BJ (cell line): ENCODE results near the gene PCED1B. TPM values are rescaled to one million over a fixed set of nuclear protein-coding genes. Genes with fewer than 3 reads are reported as not detected.

Source experiments
- CTCF ChIA-PET: fragments of 350-600 bp; formaldehyde crosslinking; extraction: SDS; loops from one replicate; lab custom pipeline; 2021; ENCODE audit warnings: antibody characterized with exemption, inconsistent platforms; lab: Yijun Ruan, JAX
- POLR2A ChIA-PET: fragments of 300-600 bp; sonication (Branson Sonifier 250); formaldehyde crosslinking; extraction: SDS; loops from one replicate; lab custom pipeline; 2021; ENCODE audit warnings: antibody characterized with exemption; lab: Charles Lee
- DNase-seq: peaks from one replicate; pipeline ENCODE4 v3.0.0-alpha.2; 2011; ENCODE audit warnings: low read depth
- H3K27me3 ChIP-seq: 2 replicates; pipeline ENCODE4 v1.6.0; 2011; ENCODE audit warnings: low read length; ENCODE audit not compliant: control insufficient read depth, insufficient read depth
- H3K36me3 ChIP-seq: 2 replicates; pipeline ENCODE4 v1.5.1; 2011; ENCODE audit warnings: low read length; ENCODE audit not compliant: control insufficient read depth, insufficient read depth
- H3K4me3 ChIP-seq: 2 replicates; pipeline ENCODE4 v1.5.1; 2011; ENCODE audit warnings: low read depth, mild to moderate bottlenecking, control low read depth, low read length
- polyA plus RNA-seq: library from polyadenylated mRNA; depleted of rRNA; stranded (reverse); fragments of >200 nt; gene quantifications from 2 replicates; pipeline ENCODE4 v1.2.3, GENCODE V29; 2011
- TF ChIP-seq, protein P1 (sequence below): IDR thresholded peaks from 2 replicates; pipeline ENCODE4 v1.5.1; 2011; ENCODE audit warnings: low read depth, mild to moderate bottlenecking, control low read depth, inconsistent platforms, low read length, moderate library complexity; ENCODE audit not compliant: insufficient read depth

The PCED1B gene
- polyA plus RNA-seq, 1 experiment, result 7.8 TPM

DNA sequence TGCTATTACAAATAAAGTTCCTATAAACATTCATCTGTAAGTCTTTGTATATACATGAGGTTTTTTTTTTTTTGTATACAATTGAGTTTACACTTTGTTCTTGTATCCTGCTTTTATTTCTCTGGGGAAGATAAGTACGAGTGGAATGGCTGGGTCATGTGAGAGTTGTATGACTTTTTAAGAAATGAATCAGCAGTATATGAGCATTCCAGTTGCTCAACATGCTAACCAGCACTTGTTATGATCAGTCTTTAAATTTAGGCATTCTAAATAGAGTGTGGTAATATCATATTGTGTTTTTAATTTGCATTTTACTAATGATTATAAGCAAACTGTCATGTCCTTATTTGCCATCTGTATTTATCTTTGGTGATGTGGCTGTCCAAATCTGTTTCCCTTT is 45.0 kb downstream of the PCED1B start:
- Histone ChIP-seq H3K27me3 (no peaks in the 10 kb centered on the region), H3K36me3 (no peaks in the 10 kb centered on the region), H3K4me3 (no peak overlapping the region)
- DNase-seq, result no peak
- TF ChIP-seq, protein P1, sequence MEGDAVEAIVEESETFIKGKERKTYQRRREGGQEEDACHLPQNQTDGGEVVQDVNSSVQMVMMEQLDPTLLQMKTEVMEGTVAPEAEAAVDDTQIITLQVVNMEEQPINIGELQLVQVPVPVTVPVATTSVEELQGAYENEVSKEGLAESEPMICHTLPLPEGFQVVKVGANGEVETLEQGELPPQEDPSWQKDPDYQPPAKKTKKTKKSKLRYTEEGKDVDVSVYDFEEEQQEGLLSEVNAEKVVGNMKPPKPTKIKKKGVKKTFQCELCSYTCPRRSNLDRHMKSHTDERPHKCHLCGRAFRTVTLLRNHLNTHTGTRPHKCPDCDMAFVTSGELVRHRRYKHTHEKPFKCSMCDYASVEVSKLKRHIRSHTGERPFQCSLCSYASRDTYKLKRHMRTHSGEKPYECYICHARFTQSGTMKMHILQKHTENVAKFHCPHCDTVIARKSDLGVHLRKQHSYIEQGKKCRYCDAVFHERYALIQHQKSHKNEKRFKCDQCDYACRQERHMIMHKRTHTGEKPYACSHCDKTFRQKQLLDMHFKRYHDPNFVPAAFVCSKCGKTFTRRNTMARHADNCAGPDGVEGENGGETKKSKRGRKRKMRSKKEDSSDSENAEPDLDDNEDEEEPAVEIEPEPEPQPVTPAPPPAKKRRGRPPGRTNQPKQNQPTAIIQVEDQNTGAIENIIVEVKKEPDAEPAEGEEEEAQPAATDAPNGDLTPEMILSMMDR, result no peak
- CTCF ChIA-PET, result no interaction called here
- POLR2A ChIA-PET, result no interaction called here

DNA sequence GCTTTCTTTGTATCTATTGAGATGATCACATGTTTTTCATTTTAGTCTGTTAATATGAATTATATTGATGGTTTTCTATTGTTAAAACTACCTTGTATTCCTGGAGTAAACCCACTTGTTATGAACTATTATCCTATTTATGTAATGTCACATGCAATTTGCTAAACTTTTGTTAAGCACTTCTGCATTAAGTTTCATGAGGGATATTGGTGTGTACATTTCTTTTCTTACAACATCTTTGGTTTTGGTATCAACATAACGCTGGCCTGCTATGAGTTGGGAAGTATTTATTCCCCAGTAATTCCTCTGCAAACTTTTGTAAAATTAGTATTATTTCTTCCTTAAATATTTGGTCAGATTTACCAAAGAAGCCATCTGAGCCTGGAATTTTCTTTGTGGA is 46.8 kb downstream of the PCED1B start:
- ChIA-PET POLR2A (no interaction called here), CTCF (no interaction called here)
- no peaks in the 10 kb centered on the region for H3K36me3 ChIP-seq
- H3K4me3 ChIP-seq, result no peak overlapping the region
- H3K27me3 ChIP-seq, result no peaks in the 10 kb centered on the region
- TF ChIP-seq, protein P1, result no peak
- DNase-seq, result no peak

DNA sequence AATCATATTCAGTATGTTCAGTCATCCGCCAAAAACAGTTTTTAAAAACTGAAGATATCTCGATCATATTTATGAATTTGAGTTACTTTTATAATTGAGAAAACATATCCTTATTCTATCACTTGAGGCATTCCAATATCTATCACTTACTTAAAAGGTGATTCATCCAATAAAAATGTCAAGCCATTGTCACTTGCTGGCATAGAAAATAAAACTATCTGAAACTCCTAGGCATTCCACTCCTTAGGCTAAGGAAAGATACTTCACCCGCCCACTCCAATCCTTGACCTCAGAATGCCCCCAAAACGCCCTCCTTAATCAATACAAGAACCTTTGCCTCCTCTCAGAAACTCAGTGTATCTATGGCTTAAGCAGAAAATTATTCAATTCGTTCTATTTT is 51.6 kb downstream of the PCED1B start:
- POLR2A ChIA-PET, result no interaction called here
- CTCF ChIA-PET, result no interaction called here
- no peaks in the 10 kb centered on the region for H3K27me3 ChIP-seq
- TF ChIP-seq, protein P1, result no peak
- no peaks in the 10 kb centered on the region for H3K36me3 ChIP-seq
- DNase-seq, result no peak
- no peak overlapping the region for H3K4me3 ChIP-seq

DNA sequence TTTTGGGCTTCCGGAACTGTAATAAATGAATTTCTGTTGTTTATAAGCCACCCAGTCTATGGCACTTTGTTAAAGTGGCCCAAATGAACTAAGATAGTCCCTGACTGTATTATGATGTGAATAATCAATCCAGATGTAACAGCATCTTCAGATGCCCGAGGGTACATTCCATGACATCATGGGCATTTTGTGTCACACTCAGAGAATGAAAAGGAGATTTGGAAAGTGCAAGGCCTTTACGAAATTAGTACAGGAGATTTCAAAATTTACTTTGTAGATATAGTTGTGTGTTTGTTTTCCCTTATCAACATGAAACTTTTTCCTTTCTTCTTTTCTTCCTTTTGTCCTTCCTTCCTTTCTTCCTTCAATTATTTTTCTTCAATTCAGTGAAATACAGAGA is 54.6 kb downstream of the PCED1B start:
- ChIA-PET POLR2A (no interaction called here), CTCF (interaction anchor here (0.6 to 1.2 kb wide), 3 partner anchors 11 to 633 kb away, joined by 3 to 4 read pairs (median 3); no protein-coding TSS in a partner anchor)
- TF ChIP-seq, protein P1, result no peak
- Histone ChIP-seq H3K4me3 (no peak overlapping the region), H3K36me3 (no peaks in the 10 kb centered on the region), H3K27me3 (no peaks in the 10 kb centered on the region)
- no peak for DNase-seq

DNA sequence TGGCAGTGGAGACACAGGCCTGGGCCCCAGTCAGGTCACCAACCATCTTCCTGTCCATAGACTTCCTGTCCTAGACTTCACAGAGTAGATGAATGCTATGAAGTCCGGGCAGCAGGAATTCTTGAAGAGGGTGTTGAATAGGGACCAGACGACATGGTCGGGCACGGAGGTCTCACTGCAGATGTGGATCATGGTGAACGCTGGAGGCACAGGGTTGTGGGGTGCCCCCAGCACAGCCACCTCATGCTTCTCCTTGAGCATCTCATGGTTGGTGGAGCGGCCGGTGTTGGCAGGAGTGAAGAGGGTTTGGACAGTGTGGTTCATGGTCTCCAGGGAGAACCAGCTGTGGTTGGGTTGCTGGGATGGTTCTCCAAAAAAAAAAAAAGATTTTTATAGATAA is 56.2 kb downstream of the PCED1B start:
- DNase-seq, result no peak
- H3K36me3 ChIP-seq, result no peaks in the 10 kb centered on the region
- ChIA-PET POLR2A (no interaction called here), CTCF (no interaction called here)
- H3K4me3 ChIP-seq, result no peak overlapping the region
- TF ChIP-seq, protein P1, result no peak
- H3K27me3 ChIP-seq, result no peaks in the 10 kb centered on the region
